Cardiac ventricle fibroblast (primary cell): ENCODE data around the gene EVI5. TPM values are rescaled to one million over a fixed set of nuclear protein-coding genes. Genes with fewer than 3 reads are reported as not detected.

Source experiments
- total RNA-seq: library from RNA; depleted of rRNA; stranded (reverse); fragments of >200 nt; gene quantifications from 2 replicates; pipeline ENCODE4 v1.2.3, GENCODE V29; 2015

The EVI5 gene
- total RNA-seq = 30.0 and 41.4 TPM in 2 replicates

GRCh38 chr1:92784639-92785500 lies at the start of gene EVI5:
Gene EVI5, minus strand, starts transcription at chr1:92785108. Its CDS starts 48,562 bp downstream, at chr1:92736546.

GRCh38 chr1:92831762-92832536 lies 47.0 kb upstream of the EVI5 start, which contains the start of gene RPL5:
Gene RPL5, plus strand, starts transcription at chr1:92832040. Its CDS starts 75 bp downstream, at chr1:92832115.

GRCh38 chr1:92486251-92487077 lies 298.4 kb downstream of the EVI5 start, which contains the start of gene GFI1:
Gene GFI1, minus strand, starts transcription at chr1:92486925. Its CDS starts 3,438 bp downstream, at chr1:92483487.

Other genes with a start within 250 kb of the EVI5 start
- gene RPL5, start 46.9 kb upstream of the EVI5 start, total RNA-seq = 1,459 and 1,659 TPM in 2 replicates
- 8.6 and 9.4 TPM in 2 replicates for gene DIPK1A, start 176.4 kb upstream of the EVI5 start, total RNA-seq